ENCODE results near the gene TBRG4. TPM values are rescaled to one million over a fixed set of nuclear protein-coding genes. Genes with fewer than 3 reads are reported as not detected.

Gene TBRG4
- polyA plus RNA-seq (2011; rRNA removed) (55.0 and 75.5 TPM in 2 replicates), polyA minus RNA-seq (2011; rRNA and poly(A)+ RNA removed) (67.3 and 96.3 TPM in 2 replicates)

- peaks cover 18% of the 10 kb centered on the region for H3K36me3 ChIP-seq (ENCODE audit: control insufficient read depth, insufficient read depth, low read length)
- POLR2A ChIA-PET = no interaction called here
- CTCF ChIA-PET = interaction anchor here (0.5 to 3.0 kb wide), 5 partner anchors 23 to 194 kb away, joined by 3 to 11 read pairs (median 4); no protein-coding TSS in a partner anchor
- H3K4me3 ChIP-seq (ENCODE audit: low read depth, low read length) = peak within 1 kb of the TSS; percentile 96
- peak; percentile 51 for TF ChIP-seq CTCF (IDR thresholded peaks at IDR 0.05; ENCODE audit: insufficient read depth, low read depth, low read length)
- peak; percentile 61 for DNase-seq (ENCODE audit: low read depth)
- peaks cover 2% of the 10 kb centered on the region for H3K27me3 ChIP-seq (ENCODE audit: control insufficient read depth, insufficient read depth, low read length)
These were observed at the start of gene TBRG4 for GRCh38 chr7:45111298-45112223. TSS of gene TBRG4 (minus strand) at chr7:45111697. CDS start at chr7:45109237, 2,460 bp downstream.

GRCh38 chr7:45161138-45161537, 49.6 kb upstream of the TBRG4 start:
- Histone ChIP-seq H3K36me3 (ENCODE audit: control insufficient read depth, insufficient read depth, low read length) (no peaks in the 10 kb centered on the region), H3K27me3 (ENCODE audit: control insufficient read depth, insufficient read depth, low read length) (peaks cover 11% of the 10 kb centered on the region), H3K4me3 (ENCODE audit: low read depth, low read length) (no peak overlapping the region)
- DNase-seq (ENCODE audit: low read depth) = no peak
- TF ChIP-seq CTCF (IDR thresholded peaks at IDR 0.05; ENCODE audit: insufficient read depth, low read depth, low read length) = no peak
- POLR2A ChIA-PET = no interaction called here
- CTCF ChIA-PET = interaction anchor here (0.7 kb wide), 1 partner anchor 31 kb away, joined by 3 read pairs; no protein-coding TSS in a partner anchor

- ChIA-PET CTCF (interaction anchor here (0.7 kb wide), 1 partner anchor 32 kb away, joined by 3 read pairs; no protein-coding TSS in a partner anchor), POLR2A (no interaction called here)
- Histone ChIP-seq H3K36me3 (ENCODE audit: control insufficient read depth, insufficient read depth, low read length) (no peaks in the 10 kb centered on the region), H3K4me3 (ENCODE audit: low read depth, low read length) (no peak overlapping the region), H3K27me3 (ENCODE audit: control insufficient read depth, insufficient read depth, low read length) (peaks cover 11% of the 10 kb centered on the region)
- TF ChIP-seq CTCF (IDR thresholded peaks at IDR 0.05; ENCODE audit: insufficient read depth, low read depth, low read length) = no peak
- DNase-seq (ENCODE audit: low read depth) = no peak
These were observed 49.0 kb upstream of the TBRG4 start for GRCh38 chr7:45160417-45160881.

GRCh38 chr7:45159296-45159695, 47.8 kb upstream of the TBRG4 start:
- peaks cover 11% of the 10 kb centered on the region for H3K27me3 ChIP-seq (ENCODE audit: control insufficient read depth, insufficient read depth, low read length)
- DNase-seq (ENCODE audit: low read depth) = no peak
- H3K36me3 ChIP-seq (ENCODE audit: control insufficient read depth, insufficient read depth, low read length) = no peaks in the 10 kb centered on the region
- no peak for TF ChIP-seq CTCF (IDR thresholded peaks at IDR 0.05; ENCODE audit: insufficient read depth, low read depth, low read length)
- CTCF ChIA-PET = interaction anchor here (2.6 to 2.9 kb wide), 2 partner anchors 100 to 101 kb away, joined by 9 to 10 read pairs; no protein-coding TSS in a partner anchor
- POLR2A ChIA-PET = no interaction called here
- no peak overlapping the region for H3K4me3 ChIP-seq (ENCODE audit: low read depth, low read length)

- peaks cover 11% of the 10 kb centered on the region for H3K27me3 ChIP-seq (ENCODE audit: control insufficient read depth, insufficient read depth, low read length)
- CTCF ChIA-PET = interaction anchor here (1.5 to 2.9 kb wide), 3 partner anchors 101 to 105 kb away, joined by 4 to 10 read pairs (median 9); no protein-coding TSS in a partner anchor
These were observed 47.0 kb upstream of the TBRG4 start for GRCh38 chr7:45158471-45158870.

More at GRCh38 chr7:45158471-45158870, 47.0 kb upstream of the TBRG4 start:
- Histone ChIP-seq H3K4me3 (ENCODE audit: low read depth, low read length) (no peak overlapping the region), H3K36me3 (ENCODE audit: control insufficient read depth, insufficient read depth, low read length) (no peaks in the 10 kb centered on the region)
- no peak for TF ChIP-seq CTCF (IDR thresholded peaks at IDR 0.05; ENCODE audit: insufficient read depth, low read depth, low read length)
- no peak for DNase-seq (ENCODE audit: low read depth)
- POLR2A ChIA-PET = no interaction called here
